Activated CD4-positive, CD25-positive, alpha-beta regulatory T cell (primary cell): Measurements from ENCODE around the gene RMI2.
"Not testable (repeated sequence)": the region's sequence is repeated elsewhere in the genome, so short reads cannot be mapped to it uniquely, and the experiment has no call there.

Source experiments
- DNase-seq, 4 experiments: peaks; one replicate each; lab custom pipeline; 2025; lab: John Stamatoyannopoulos, UW

The RMI2 gene

GRCh38 chr16:11354733-11355574 lies 9.7 kb downstream of the RMI2 start:
- DNase-seq: peak; percentile 19 to 57 (median 28)

GRCh38 chr16:11355862-11356261 lies 10.6 kb downstream of the RMI2 start:
- no peak for DNase-seq

- peak; percentile 7 to 41 (median 28) for DNase-seq
Observed at GRCh38 chr16:11356573-11357331, 11.5 kb downstream of the RMI2 start.

GRCh38 chr16:11358531-11358930 lies 13.3 kb downstream of the RMI2 start:
- no peak for DNase-seq

- no peak for DNase-seq
Observed at GRCh38 chr16:11359370-11359769, 14.1 kb downstream of the RMI2 start.

- no peak for DNase-seq
Observed at GRCh38 chr16:11360641-11361373, 15.5 kb downstream of the RMI2 start.

- no peak for DNase-seq
Observed at GRCh38 chr16:11361701-11362451, 16.6 kb downstream of the RMI2 start.

- no peak for DNase-seq
Observed at GRCh38 chr16:11363927-11364258, 18.6 kb downstream of the RMI2 start.

- no peak for DNase-seq
Observed at GRCh38 chr16:11367483-11367906, 22.2 kb downstream of the RMI2 start.

- no peak for DNase-seq
Observed at GRCh38 chr16:11370084-11370931, 25.0 kb downstream of the RMI2 start.

- not testable (repeated sequence) for DNase-seq
Observed at GRCh38 chr16:11370932-11371279, 25.6 kb downstream of the RMI2 start.

GRCh38 chr16:11372073-11372828 lies 27.0 kb downstream of the RMI2 start:
- no peak for DNase-seq

GRCh38 chr16:11372829-11373306 lies 27.6 kb downstream of the RMI2 start:
- no peak for DNase-seq

GRCh38 chr16:11374255-11374654 lies 29.0 kb downstream of the RMI2 start:
- no peak for DNase-seq

GRCh38 chr16:11377154-11377553 lies 31.9 kb downstream of the RMI2 start:
- no peak for DNase-seq

GRCh38 chr16:11378951-11379350 lies 33.7 kb downstream of the RMI2 start:
- DNase-seq: not testable (repeated sequence)

- DNase-seq: peak in 1 of 4 experiments; percentile 8
Observed at GRCh38 chr16:11379420-11379819, 34.2 kb downstream of the RMI2 start.

- no peak for DNase-seq
Observed at GRCh38 chr16:11380836-11381235, 35.6 kb downstream of the RMI2 start.

- no peak for DNase-seq
Observed at GRCh38 chr16:11383481-11384183, 38.4 kb downstream of the RMI2 start.
